CD4-positive, alpha-beta T cell (primary cell): Measurements from ENCODE around the gene CDCP2. TPM values are rescaled to one million over a fixed set of nuclear protein-coding genes. Genes with fewer than 3 reads are reported as not detected.

Experiments used
- ATAC-seq: fragments of 200-7000 bp; cut with Tn5 transposase; one replicate; pipeline ENCODE4 v1.10.0; 2022; ENCODE audit warnings: mild to moderate bottlenecking; ENCODE audit not compliant: poor library complexity
- CTCF ChIA-PET: fragments of 350-600 bp; sonication (Branson Sonifier 250); formaldehyde crosslinking; loops from one replicate; lab custom pipeline; 2021; ENCODE audit warnings: antibody characterized with exemption, inconsistent platforms; lab: Charles Lee
- POLR2A ChIA-PET: fragments of 350-600 bp; sonication (Branson Sonifier 250); formaldehyde crosslinking; loops from one replicate; lab custom pipeline; 2021; ENCODE audit warnings: antibody characterized with exemption, inconsistent platforms; lab: Charles Lee
- DNase-seq, 14 experiments: peaks; one replicate each; pipeline ENCODE4 v3.0.0-alpha.2; 2013 to 2020; ENCODE audit warnings: mixed read lengths in 2 of 14
- H3K27ac ChIP-seq, 2 donors: one replicate each; pipeline versions ENCODE4 v1.5.1 to v1.7.0; 2013; ENCODE audit warnings: low read length in 2 of 2, low read depth in 1 of 2, mild to moderate bottlenecking in 1 of 2
- H3K27me3 ChIP-seq, 2 experiments: 1 replicate in 1 of 2; 2 replicates in 1 of 2; pipeline versions ENCODE4 v1.6.1 to v1.7.0; 2013; ENCODE audit warnings: low read length in 2 of 2, control low read depth in 1 of 2, mild to moderate bottlenecking in 1 of 2, moderate library complexity in 1 of 2; ENCODE audit not compliant: insufficient read depth in 2 of 2, control insufficient read depth in 1 of 2
- H3K36me3 ChIP-seq: one replicate; pipeline ENCODE4 v1.6.1; 2013; ENCODE audit warnings: low read length, control low read depth; ENCODE audit not compliant: insufficient read depth
- H3K4me1 ChIP-seq: one replicate; pipeline ENCODE4 v1.6.1; 2013; ENCODE audit warnings: low read length, control low read depth; ENCODE audit not compliant: insufficient read depth
- H3K4me3 ChIP-seq: one replicate; pipeline ENCODE4 v1.5.1; 2013; ENCODE audit warnings: mild to moderate bottlenecking, low read length, moderate library complexity
- H3K9me3 ChIP-seq, 2 experiments: 1 replicate in 1 of 2; 2 replicates in 1 of 2; pipeline versions ENCODE4 v1.6.1 to v1.7.0; 2013; ENCODE audit warnings: low read length in 2 of 2, mild to moderate bottlenecking in 2 of 2, control low read depth in 1 of 2, moderate library complexity in 1 of 2; ENCODE audit not compliant: control insufficient read depth in 1 of 2, insufficient read depth in 1 of 2
- H3K27ac Mint-ChIP-seq: one replicate; pipeline ENCODE4 v1.8.0; 2020; ENCODE audit warnings: mixed read lengths
- H3K27me3 Mint-ChIP-seq: one replicate; pipeline ENCODE4 v1.8.0; 2021; ENCODE audit warnings: mixed read lengths
- H3K36me3 Mint-ChIP-seq: one replicate; pipeline ENCODE4 v1.8.0; 2021; ENCODE audit warnings: low read depth, mixed read lengths
- H3K4me1 Mint-ChIP-seq: one replicate; pipeline ENCODE4 v1.8.0; 2021; ENCODE audit warnings: low read depth, mixed read lengths
- H3K4me3 Mint-ChIP-seq: one replicate; pipeline ENCODE4 v1.8.0; 2020; ENCODE audit warnings: mild to moderate bottlenecking, mixed read lengths
- H3K9me3 Mint-ChIP-seq: one replicate; pipeline ENCODE4 v1.8.0; 2020; ENCODE audit warnings: mixed read lengths
- CTCF ChIP-seq: fragments of 200-600 bp; IDR thresholded peaks from one replicate; pipeline ENCODE4 v1.8.0; 2022; ENCODE audit warnings: antibody characterized with exemption, mild to moderate bottlenecking
- intact Hi-C, 2 experiments: fragments of 100-400 bp; cut with DNase I in 1 of 2; cut with micrococcal nuclease in 1 of 2; formaldehyde crosslinking; loops; one replicate each; pipeline versions ENCODE4 v1.15.1 to v1.9.0; 2023 to 2025; cut with DNase I, micrococcal nuclease
- total RNA-seq, 174 experiments: library from RNA in 2 of 174; stranded (reverse) in 2 of 174; gene quantifications; one replicate each; pipeline ENCODE4 v1.2.3 and lab custom pipeline; 2021 to 2026

The CDCP2 gene
- total RNA-seq, 2 experiments from 2014 or later, result not detected

DNA sequence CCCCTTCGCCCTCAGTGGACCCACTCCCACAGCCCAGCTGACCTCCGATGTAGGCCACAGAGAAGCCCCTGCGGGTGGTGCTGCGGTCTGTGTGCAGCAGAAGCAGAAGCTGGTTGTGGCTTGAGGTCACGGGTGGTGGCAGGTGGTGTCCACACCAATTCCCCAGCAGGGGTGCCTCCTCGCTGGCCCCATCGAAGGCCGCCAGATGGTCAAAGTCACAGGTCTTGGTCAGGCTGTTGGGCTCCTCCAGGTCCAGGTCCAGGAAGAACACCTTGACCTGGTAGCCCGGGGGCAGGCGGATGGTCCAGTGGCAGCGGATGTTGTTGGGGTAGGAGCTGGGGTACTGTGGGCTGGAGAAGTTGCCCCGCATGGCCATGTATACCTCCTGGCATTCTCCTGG lies 13.1 kb downstream of the CDCP2 start:
- no peaks in the 10 kb centered on the region for H3K4me1 Mint-ChIP-seq
- TF ChIP-seq CTCF, result no peak
- ChIA-PET POLR2A (no interaction called here), CTCF (no interaction called here)
- H3K9me3 Mint-ChIP-seq, result no peaks in the 10 kb centered on the region
- Histone ChIP-seq H3K9me3 (peaks cover 0 to 4% of the 10 kb centered on the region in 2 experiments), H3K4me1 (no peaks in the 10 kb centered on the region), H3K27me3 (no peaks in the 10 kb centered on the region), H3K27ac (no peak overlapping the region), H3K4me3 (no peak overlapping the region), H3K36me3 (no peaks in the 10 kb centered on the region)
- no peaks in the 10 kb centered on the region for H3K36me3 Mint-ChIP-seq
- DNase-seq (no peak), ATAC-seq (no peak)
- H3K27me3 Mint-ChIP-seq, result no peaks in the 10 kb centered on the region
- intact Hi-C loops, result no loop called here
- H3K27ac Mint-ChIP-seq, result no peak overlapping the region
- H3K4me3 Mint-ChIP-seq, result no peak overlapping the region

GRCh38 chr1:54138994-54139393 lies 13.8 kb downstream of the CDCP2 start:
- ChIA-PET CTCF (no interaction called here), POLR2A (no interaction called here)
- DNase-seq, result no peak
- intact Hi-C loops, result no loop called here
- TF ChIP-seq CTCF, result no peak
- H3K9me3 Mint-ChIP-seq, result no peaks in the 10 kb centered on the region
- no peaks in the 10 kb centered on the region for H3K36me3 Mint-ChIP-seq
- no peaks in the 10 kb centered on the region for H3K4me1 Mint-ChIP-seq
- Histone ChIP-seq H3K27ac (no peak overlapping the region), H3K4me1 (no peaks in the 10 kb centered on the region), H3K9me3 (peaks cover 0 to 4% of the 10 kb centered on the region in 2 experiments), H3K36me3 (no peaks in the 10 kb centered on the region), H3K4me3 (no peak overlapping the region), H3K27me3 (no peaks in the 10 kb centered on the region)
- H3K27ac Mint-ChIP-seq, result no peak overlapping the region
- no peaks in the 10 kb centered on the region for H3K27me3 Mint-ChIP-seq
- H3K4me3 Mint-ChIP-seq, result no peak overlapping the region
- no peak for ATAC-seq

- H3K27ac ChIP-seq, result no peak overlapping the region
- DNase-seq (no peak), ATAC-seq (no peak)
- TF ChIP-seq CTCF, result no peak
- no peak overlapping the region for H3K4me3 ChIP-seq
- Mint-ChIP-seq H3K27ac (no peak overlapping the region), H3K9me3 (no peaks in the 10 kb centered on the region), H3K27me3 (no peaks in the 10 kb centered on the region), H3K4me1 (no peaks in the 10 kb centered on the region), H3K4me3 (no peak overlapping the region), H3K36me3 (no peaks in the 10 kb centered on the region)
- no peaks in the 10 kb centered on the region for H3K4me1 ChIP-seq
- H3K36me3 ChIP-seq, result no peaks in the 10 kb centered on the region
- intact Hi-C loops, result no loop called here
- no peaks in the 10 kb centered on the region for H3K27me3 ChIP-seq
- H3K9me3 ChIP-seq, result peaks cover 0 to 4% of the 10 kb centered on the region in 2 experiments
- CTCF ChIA-PET, result interaction anchor here (0.6 kb wide), 1 partner anchor 16 kb away, joined by 3 read pairs; no protein-coding TSS in a partner anchor
- POLR2A ChIA-PET, result no interaction called here
Measured at GRCh38 chr1:54137534-54138061, 15.2 kb downstream of the CDCP2 start.
